ENCODE measurements around the gene MMP20. TPM values are rescaled to one million over a fixed set of nuclear protein-coding genes. Genes with fewer than 3 reads are reported as not detected.

Gene MMP20
- total RNA-seq, 2 experiments from 2014 or later = not detected

- no peak overlapping the region for H3K4me3 Mint-ChIP-seq
- H3K27ac Mint-ChIP-seq = peak overlapping the region; percentile 2
- H3K9me3 Mint-ChIP-seq = peaks cover 4% of the 10 kb centered on the region
- peaks cover 46% of the 10 kb centered on the region for H3K4me1 Mint-ChIP-seq (ENCODE audit: low read depth)
- ChIA-PET POLR2A (no interaction called here), CTCF (interaction anchor here (0.9 to 1.3 kb wide), 2 partner anchors 13 to 51 kb away, joined by 3 read pairs; no protein-coding TSS in a partner anchor)
- H3K36me3 Mint-ChIP-seq (ENCODE audit: low read depth) = no peaks in the 10 kb centered on the region
- no peak for TF ChIP-seq CTCF (IDR thresholded peaks at IDR 0.05)
- intact Hi-C loops (cut with micrococcal nuclease) = loop anchor here (5.0 kb wide), 1 partner anchor 36 kb away; no protein-coding TSS in a partner anchor
- ATAC-seq = no peak
- no peaks in the 10 kb centered on the region for H3K27me3 Mint-ChIP-seq
- DNase-seq = no peak
These were observed 63.5 kb downstream of the MMP20 start for GRCh38 chr11:102561636-102562035.

- H3K27me3 Mint-ChIP-seq = no peaks in the 10 kb centered on the region
- H3K36me3 Mint-ChIP-seq (ENCODE audit: low read depth) = no peaks in the 10 kb centered on the region
- CTCF ChIA-PET = interaction anchor here (0.7 to 4.0 kb wide), 5 partner anchors 14 to 219 kb away, joined by 3 to 17 read pairs (median 4); no protein-coding TSS in a partner anchor
- POLR2A ChIA-PET = no interaction called here
- ATAC-seq (peak; percentile 47), DNase-seq (peak; percentile 33)
- no peaks in the 10 kb centered on the region for H3K9me3 Mint-ChIP-seq
- H3K27ac Mint-ChIP-seq = peak overlapping the region; percentile 77
- peak overlapping the region; percentile 50 for H3K4me3 Mint-ChIP-seq
- peaks cover 46% of the 10 kb centered on the region for H3K4me1 Mint-ChIP-seq (ENCODE audit: low read depth)
- no peak for TF ChIP-seq CTCF (IDR thresholded peaks at IDR 0.05)
- intact Hi-C loops (cut with micrococcal nuclease) = loop anchor here (5.0 kb wide), 1 partner anchor 37 kb away; no protein-coding TSS in a partner anchor
These were observed 64.5 kb downstream of the MMP20 start for GRCh38 chr11:102560555-102561011.

GRCh38 chr11:102559839-102560238 lies 65.3 kb downstream of the MMP20 start:
- POLR2A ChIA-PET = no interaction called here
- ATAC-seq (no peak), DNase-seq (no peak)
- Mint-ChIP-seq H3K27me3 (no peaks in the 10 kb centered on the region), H3K36me3 (ENCODE audit: low read depth) (no peaks in the 10 kb centered on the region), H3K4me1 (ENCODE audit: low read depth) (peaks cover 46% of the 10 kb centered on the region), H3K9me3 (no peaks in the 10 kb centered on the region), H3K27ac (peak overlapping the region; percentile 51), H3K4me3 (no peak overlapping the region)
- CTCF ChIA-PET = interaction anchor here (0.6 to 4.0 kb wide), 5 partner anchors 14 to 499 kb away, joined by 3 to 17 read pairs (median 4); no protein-coding TSS in a partner anchor
- intact Hi-C loops (cut with micrococcal nuclease) = loop anchor here (5.0 kb wide), 1 partner anchor 37 kb away; no protein-coding TSS in a partner anchor
- TF ChIP-seq CTCF (IDR thresholded peaks at IDR 0.05) = no peak

GRCh38 chr11:102555091-102555490 lies 70.0 kb downstream of the MMP20 start:
- Mint-ChIP-seq H3K9me3 (no peaks in the 10 kb centered on the region), H3K4me1 (ENCODE audit: low read depth) (peaks cover 11% of the 10 kb centered on the region), H3K36me3 (ENCODE audit: low read depth) (no peaks in the 10 kb centered on the region), H3K27me3 (no peaks in the 10 kb centered on the region), H3K4me3 (no peak overlapping the region), H3K27ac (no peak overlapping the region)
- ATAC-seq = no peak
- POLR2A ChIA-PET = interaction anchor here (0.6 to 0.8 kb wide), 2 partner anchors 10 to 162 kb away, joined by 3 to 5 read pairs; no protein-coding TSS in a partner anchor
- no peak for TF ChIP-seq CTCF (IDR thresholded peaks at IDR 0.05)
- no peak for DNase-seq
- intact Hi-C loops (cut with micrococcal nuclease) = no loop called here
- CTCF ChIA-PET = interaction anchor here (1.1 to 3.8 kb wide), 4 partner anchors 36 to 111 kb away, joined by 4 to 21 read pairs (median 5); no protein-coding TSS in a partner anchor

- TF ChIP-seq CTCF (IDR thresholded peaks at IDR 0.05) = no peak
- Mint-ChIP-seq H3K4me3 (no peak overlapping the region), H3K27me3 (no peaks in the 10 kb centered on the region), H3K27ac (no peak overlapping the region), H3K9me3 (no peaks in the 10 kb centered on the region), H3K4me1 (ENCODE audit: low read depth) (no peaks in the 10 kb centered on the region), H3K36me3 (ENCODE audit: low read depth) (no peaks in the 10 kb centered on the region)
- intact Hi-C loops (cut with micrococcal nuclease) = no loop called here
- CTCF ChIA-PET = interaction anchor here (1.0 to 3.8 kb wide), 2 partner anchors 59 to 112 kb away, joined by 5 to 21 read pairs; no protein-coding TSS in a partner anchor
- DNase-seq (no peak), ATAC-seq (no peak)
- POLR2A ChIA-PET = interaction anchor here (0.5 kb wide), 1 partner anchor 1150 kb away, joined by 3 read pairs; no protein-coding TSS in a partner anchor
These were observed 71.3 kb downstream of the MMP20 start for GRCh38 chr11:102553835-102554282.
